Natural killer cell treated with Interleukin-12 subunit alpha and Interleukin-12 subunit beta and Interleukin-15 and Interleukin-18, amount 100 ng/mL, for 72 hours (primary cell): Measurements from ENCODE around the gene CDS2. TPM values are rescaled to one million over a fixed set of nuclear protein-coding genes. Genes with fewer than 3 reads are reported as not detected.

Experiments
- ATAC-seq, 2 donors: fragments of 150-1000 bp; cut with Tn5 transposase in 1 of 2; sonication (Bioruptor Pico), chemical (Tn5 transposase) in 1 of 2; 2 replicates each; pipeline ENCODE4 v1.10.0; 2021
- DNase-seq: peaks from one replicate; pipeline ENCODE4 v3.0.0; 2022; ENCODE audit warnings: low spot score
- H3K27ac Mint-ChIP-seq, 2 donors: 1 replicate in 1 of 2; 2 replicates in 1 of 2; pipeline ENCODE4 v1.8.0; 2022; ENCODE audit warnings: mixed read lengths in 2 of 2, mild to moderate bottlenecking in 1 of 2, moderate library complexity in 1 of 2
- H3K27me3 Mint-ChIP-seq, 2 donors: 1 replicate in 1 of 2; 2 replicates in 1 of 2; pipeline ENCODE4 v1.8.0; 2022; ENCODE audit warnings: mixed read lengths in 2 of 2
- H3K36me3 Mint-ChIP-seq: one replicate; pipeline ENCODE4 v1.8.0; 2022; ENCODE audit warnings: mixed read lengths
- H3K4me1 Mint-ChIP-seq, 2 donors: 1 replicate in 1 of 2; 2 replicates in 1 of 2; pipeline ENCODE4 v1.8.0; 2022; ENCODE audit warnings: low read depth in 2 of 2, mixed read lengths in 2 of 2, mild to moderate bottlenecking in 1 of 2
- H3K4me3 Mint-ChIP-seq: one replicate; pipeline ENCODE4 v1.8.0; 2022; ENCODE audit warnings: mixed read lengths
- H3K9me3 Mint-ChIP-seq: 2 replicates; pipeline ENCODE4 v1.8.0; 2022; ENCODE audit warnings: mixed read lengths
- total RNA-seq, 2 donors: library from RNA; stranded (reverse); gene quantifications; one replicate each; pipeline ENCODE4 v1.2.3, GENCODE V29; 2022

The CDS2 gene
- total RNA-seq, 2 donors from 2014 or later: 48.7 to 52.0 TPM

GRCh38 chr20:5128886-5129285 is 2.1 kb downstream of the CDS2 start:
- Mint-ChIP-seq H3K27me3 (no peaks in the 10 kb centered on the region), H3K27ac (peak overlapping the region in 1 of 2 donors; percentile 85), H3K4me3 (peak overlapping the region; percentile 95), H3K9me3 (no peaks in the 10 kb centered on the region), H3K4me1 (peaks cover 30 to 34% of the 10 kb centered on the region in 2 donors), H3K36me3 (no peaks in the 10 kb centered on the region)
- ATAC-seq: no peak
- no peak for DNase-seq

- Mint-ChIP-seq H3K27ac (no peak overlapping the region), H3K36me3 (no peaks in the 10 kb centered on the region)
- no peak for ATAC-seq
Measured at GRCh38 chr20:5131502-5131901, 4.7 kb downstream of the CDS2 start.

GRCh38 chr20:5133998-5134397 is 7.2 kb downstream of the CDS2 start:
- Mint-ChIP-seq H3K9me3 (no peaks in the 10 kb centered on the region), H3K36me3 (no peaks in the 10 kb centered on the region), H3K27ac (no peak overlapping the region), H3K27me3 (no peaks in the 10 kb centered on the region), H3K4me1 (peaks cover 6 to 17% of the 10 kb centered on the region in 2 donors), H3K4me3 (no peak overlapping the region)
- ATAC-seq (no peak), DNase-seq (no peak)

More at GRCh38 chr20:5131502-5131901, 4.7 kb downstream of the CDS2 start:
- Mint-ChIP-seq H3K9me3 (no peaks in the 10 kb centered on the region), H3K4me1 (peaks cover 23 to 26% of the 10 kb centered on the region in 2 donors), H3K27me3 (no peaks in the 10 kb centered on the region), H3K4me3 (no peak overlapping the region)
- DNase-seq: no peak

GRCh38 chr20:5135363-5136012 is 8.7 kb downstream of the CDS2 start:
- Mint-ChIP-seq H3K27me3 (no peaks in the 10 kb centered on the region), H3K36me3 (no peaks in the 10 kb centered on the region), H3K4me3 (no peak overlapping the region), H3K4me1 (peaks cover 11 to 19% of the 10 kb centered on the region in 2 donors), H3K9me3 (no peaks in the 10 kb centered on the region), H3K27ac (no peak overlapping the region)
- ATAC-seq (no peak), DNase-seq (no peak)

GRCh38 chr20:5136096-5136495 is 9.3 kb downstream of the CDS2 start:
- no peak overlapping the region for H3K4me3 Mint-ChIP-seq
- ATAC-seq: no peak
- no peaks in the 10 kb centered on the region for H3K36me3 Mint-ChIP-seq
- H3K27ac Mint-ChIP-seq: no peak overlapping the region
- H3K4me1 Mint-ChIP-seq: peaks cover 11 to 19% of the 10 kb centered on the region in 2 donors
- no peaks in the 10 kb centered on the region for H3K9me3 Mint-ChIP-seq
- H3K27me3 Mint-ChIP-seq: no peaks in the 10 kb centered on the region
- no peak for DNase-seq

- Mint-ChIP-seq H3K4me1 (peaks cover 16 to 18% of the 10 kb centered on the region in 2 donors), H3K9me3 (no peaks in the 10 kb centered on the region), H3K27ac (no peak overlapping the region), H3K27me3 (no peaks in the 10 kb centered on the region), H3K36me3 (no peaks in the 10 kb centered on the region), H3K4me3 (no peak overlapping the region)
- ATAC-seq: no peak
- DNase-seq: no peak
Measured at GRCh38 chr20:5140195-5140594, 13.4 kb downstream of the CDS2 start.

- Mint-ChIP-seq H3K36me3 (no peaks in the 10 kb centered on the region), H3K4me1 (peaks cover 19 to 31% of the 10 kb centered on the region in 2 donors)
Measured at GRCh38 chr20:5141615-5142014, 14.8 kb downstream of the CDS2 start.

GRCh38 chr20:5143851-5144250 is 17.0 kb downstream of the CDS2 start:
- peaks cover 28 to 48% of the 10 kb centered on the region in 2 donors for H3K4me1 Mint-ChIP-seq
- DNase-seq (no peak), ATAC-seq (no peak)
- H3K36me3 Mint-ChIP-seq: no peaks in the 10 kb centered on the region
- H3K27ac Mint-ChIP-seq: no peak overlapping the region
- H3K27me3 Mint-ChIP-seq: no peaks in the 10 kb centered on the region
- no peaks in the 10 kb centered on the region for H3K9me3 Mint-ChIP-seq
- no peak overlapping the region for H3K4me3 Mint-ChIP-seq

More at GRCh38 chr20:5141615-5142014, 14.8 kb downstream of the CDS2 start:
- Mint-ChIP-seq H3K27me3 (no peaks in the 10 kb centered on the region), H3K4me3 (no peak overlapping the region), H3K27ac (no peak overlapping the region), H3K9me3 (no peaks in the 10 kb centered on the region)
- DNase-seq (no peak), ATAC-seq (no peak)

GRCh38 chr20:5145365-5146098 is 18.7 kb downstream of the CDS2 start:
- Mint-ChIP-seq H3K27ac (peak overlapping the region; percentile 1 to 29), H3K36me3 (no peaks in the 10 kb centered on the region), H3K9me3 (no peaks in the 10 kb centered on the region), H3K4me1 (peaks cover 26 to 43% of the 10 kb centered on the region in 2 donors), H3K4me3 (no peak overlapping the region), H3K27me3 (no peaks in the 10 kb centered on the region)
- ATAC-seq: no peak
- no peak for DNase-seq

- Mint-ChIP-seq H3K27ac (peak overlapping the region; percentile 1 to 29), H3K27me3 (no peaks in the 10 kb centered on the region), H3K4me1 (peaks cover 30 to 47% of the 10 kb centered on the region in 2 donors)
Measured at GRCh38 chr20:5146099-5146668, 19.4 kb downstream of the CDS2 start.

GRCh38 chr20:5146871-5147592 is 20.2 kb downstream of the CDS2 start:
- ATAC-seq: no peak

More at GRCh38 chr20:5146099-5146668, 19.4 kb downstream of the CDS2 start:
- no peaks in the 10 kb centered on the region for H3K36me3 Mint-ChIP-seq
- peak overlapping the region; percentile 32 for H3K4me3 Mint-ChIP-seq
- ATAC-seq (no peak), DNase-seq (no peak)
- no peaks in the 10 kb centered on the region for H3K9me3 Mint-ChIP-seq

GRCh38 chr20:5148581-5148980 is 21.8 kb downstream of the CDS2 start:
- Mint-ChIP-seq H3K27me3 (no peaks in the 10 kb centered on the region), H3K9me3 (no peaks in the 10 kb centered on the region), H3K36me3 (no peaks in the 10 kb centered on the region), H3K27ac (no peak overlapping the region), H3K4me3 (no peak overlapping the region), H3K4me1 (peaks cover 37 to 54% of the 10 kb centered on the region in 2 donors)
- ATAC-seq (no peak), DNase-seq (no peak)

More at GRCh38 chr20:5146871-5147592, 20.2 kb downstream of the CDS2 start:
- no peak for DNase-seq
- Mint-ChIP-seq H3K27me3 (no peaks in the 10 kb centered on the region), H3K36me3 (no peaks in the 10 kb centered on the region), H3K4me1 (peaks cover 30 to 44% of the 10 kb centered on the region in 2 donors), H3K9me3 (no peaks in the 10 kb centered on the region), H3K4me3 (no peak overlapping the region), H3K27ac (peak overlapping the region in 1 of 2 donors; percentile 11)

GRCh38 chr20:5149892-5150225 is 23.1 kb downstream of the CDS2 start:
- no peaks in the 10 kb centered on the region for H3K27me3 Mint-ChIP-seq
- no peaks in the 10 kb centered on the region for H3K9me3 Mint-ChIP-seq
- H3K4me3 Mint-ChIP-seq: no peak overlapping the region
- H3K27ac Mint-ChIP-seq: peak overlapping the region in 1 of 2 donors; percentile 43
- H3K36me3 Mint-ChIP-seq: no peaks in the 10 kb centered on the region
- H3K4me1 Mint-ChIP-seq: peaks cover 41 to 51% of the 10 kb centered on the region in 2 donors
- ATAC-seq: no peak
- DNase-seq: no peak
